ENCODE results near the gene NCKAP1. TPM values are rescaled to one million over a fixed set of nuclear protein-coding genes. Genes with fewer than 3 reads are reported as not detected.
"Not testable (repeated sequence)": the region's sequence is repeated elsewhere in the genome, so short reads cannot be mapped to it uniquely, and the experiment has no call there.

Gene NCKAP1
- total RNA-seq, 1 donor: 236 TPM

DNA sequence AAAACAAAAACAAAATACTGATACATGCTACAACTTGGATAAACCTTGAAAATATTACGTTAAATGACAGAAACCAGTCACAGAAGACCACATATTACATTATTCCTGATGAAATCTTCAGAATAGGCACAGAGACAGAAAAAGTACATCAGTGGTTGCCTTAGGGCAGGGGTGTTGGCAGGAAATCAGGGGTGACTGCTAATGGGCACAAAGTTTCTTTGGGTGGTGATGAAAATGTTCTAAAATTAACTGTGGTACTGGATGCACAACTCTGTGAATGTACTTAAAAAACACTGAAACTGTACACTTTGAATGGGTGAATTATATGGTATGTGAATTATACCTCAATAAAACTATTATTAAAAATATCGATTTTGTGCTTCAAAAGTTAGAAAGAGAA lies 16.6 kb downstream of the NCKAP1 start:
- TF ChIP-seq, protein P1, sequence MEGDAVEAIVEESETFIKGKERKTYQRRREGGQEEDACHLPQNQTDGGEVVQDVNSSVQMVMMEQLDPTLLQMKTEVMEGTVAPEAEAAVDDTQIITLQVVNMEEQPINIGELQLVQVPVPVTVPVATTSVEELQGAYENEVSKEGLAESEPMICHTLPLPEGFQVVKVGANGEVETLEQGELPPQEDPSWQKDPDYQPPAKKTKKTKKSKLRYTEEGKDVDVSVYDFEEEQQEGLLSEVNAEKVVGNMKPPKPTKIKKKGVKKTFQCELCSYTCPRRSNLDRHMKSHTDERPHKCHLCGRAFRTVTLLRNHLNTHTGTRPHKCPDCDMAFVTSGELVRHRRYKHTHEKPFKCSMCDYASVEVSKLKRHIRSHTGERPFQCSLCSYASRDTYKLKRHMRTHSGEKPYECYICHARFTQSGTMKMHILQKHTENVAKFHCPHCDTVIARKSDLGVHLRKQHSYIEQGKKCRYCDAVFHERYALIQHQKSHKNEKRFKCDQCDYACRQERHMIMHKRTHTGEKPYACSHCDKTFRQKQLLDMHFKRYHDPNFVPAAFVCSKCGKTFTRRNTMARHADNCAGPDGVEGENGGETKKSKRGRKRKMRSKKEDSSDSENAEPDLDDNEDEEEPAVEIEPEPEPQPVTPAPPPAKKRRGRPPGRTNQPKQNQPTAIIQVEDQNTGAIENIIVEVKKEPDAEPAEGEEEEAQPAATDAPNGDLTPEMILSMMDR (IDR thresholded peaks at IDR 0.05; ENCODE audit: insufficient read depth, low read depth, low read length): no peak
- DNase-seq (ENCODE audit: low read depth): no peak
- H3K4me3 ChIP-seq (ENCODE audit: low read depth, low read length): no peak overlapping the region

DNA sequence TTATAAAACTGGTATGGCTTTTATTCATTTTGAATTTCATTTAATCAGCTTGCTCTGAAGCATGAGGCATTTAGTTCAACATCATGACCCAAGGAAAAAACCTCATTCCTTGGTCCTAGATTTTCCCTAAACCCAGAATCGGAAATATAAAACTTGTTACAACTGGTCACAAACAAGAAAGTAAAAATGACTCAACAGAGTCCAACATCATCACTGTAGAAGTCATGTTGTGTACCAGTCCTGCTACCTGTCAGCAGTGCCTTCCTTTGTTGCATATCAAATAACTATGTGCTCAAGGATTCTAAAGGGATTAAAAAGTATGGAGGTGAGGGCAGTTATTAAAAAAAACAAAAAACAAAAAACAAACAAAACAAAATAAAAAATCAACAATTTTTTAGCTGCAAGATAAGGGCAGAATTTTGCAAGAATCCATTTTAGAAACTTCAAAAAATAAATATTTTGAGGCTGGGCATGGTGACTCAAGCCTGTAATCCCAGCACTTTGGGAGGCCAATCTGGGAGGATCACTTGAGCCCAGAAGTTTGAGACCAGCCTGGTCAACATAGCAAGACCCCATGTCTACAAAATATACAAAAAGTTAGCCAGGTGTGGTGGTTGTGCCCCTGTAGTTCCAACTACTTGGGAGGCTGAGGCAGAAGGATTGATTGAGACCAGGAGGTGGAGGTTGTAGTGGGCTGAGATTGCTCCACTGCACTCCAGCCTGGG lies 18.4 kb downstream of the NCKAP1 start:
- TF ChIP-seq, protein P1 (IDR thresholded peaks at IDR 0.05; ENCODE audit: insufficient read depth, low read depth, low read length): no peak
- H3K4me3 ChIP-seq (ENCODE audit: low read depth, low read length): no peak overlapping the region
- no peak for DNase-seq (ENCODE audit: low read depth)

DNA sequence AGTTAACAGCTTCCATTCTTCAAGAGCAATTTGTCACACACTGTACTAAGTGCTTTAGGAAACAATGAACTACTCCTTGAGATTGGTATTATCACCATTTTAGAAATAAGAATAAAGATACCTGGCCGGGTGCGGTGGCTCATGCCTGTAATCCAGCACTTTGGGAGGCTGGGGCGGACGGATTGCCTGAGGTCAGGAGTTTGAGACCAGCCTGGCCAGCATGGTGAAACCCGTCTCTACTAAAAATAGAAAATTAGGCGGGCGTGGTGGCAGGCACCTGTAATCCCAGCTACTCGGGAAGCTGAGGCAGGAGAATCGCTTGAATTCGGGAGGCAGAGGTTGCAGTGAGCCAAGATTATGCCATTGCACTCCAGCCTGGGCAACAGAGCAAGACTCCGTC lies 20.4 kb downstream of the NCKAP1 start:
- H3K4me3 ChIP-seq (ENCODE audit: low read depth, low read length); DNase-seq (ENCODE audit: low read depth): not testable (repeated sequence)

DNA sequence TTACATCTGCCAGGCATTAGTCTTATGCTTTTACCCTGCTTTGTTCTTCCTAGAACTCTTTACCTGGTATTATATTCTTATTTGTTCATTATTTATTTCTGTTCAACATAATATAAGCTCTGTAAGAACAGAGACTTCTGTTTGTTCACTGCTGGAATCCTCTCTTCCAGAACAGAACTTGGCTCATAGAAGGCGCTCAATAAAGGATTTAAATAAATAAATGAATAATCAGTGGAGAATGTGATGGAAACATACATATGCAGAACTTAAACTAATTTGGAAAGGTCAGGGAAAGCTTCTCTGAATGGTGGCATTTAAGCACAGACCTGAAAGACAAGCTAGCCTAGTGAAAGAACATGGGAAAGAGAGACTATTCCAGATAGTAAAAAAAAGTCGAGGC lies 24.3 kb downstream of the NCKAP1 start:
- no peak overlapping the region for H3K4me3 ChIP-seq (ENCODE audit: low read depth, low read length)
- TF ChIP-seq, protein P1 (IDR thresholded peaks at IDR 0.05; ENCODE audit: insufficient read depth, low read depth, low read length): no peak
- no peak for DNase-seq (ENCODE audit: low read depth)

DNA sequence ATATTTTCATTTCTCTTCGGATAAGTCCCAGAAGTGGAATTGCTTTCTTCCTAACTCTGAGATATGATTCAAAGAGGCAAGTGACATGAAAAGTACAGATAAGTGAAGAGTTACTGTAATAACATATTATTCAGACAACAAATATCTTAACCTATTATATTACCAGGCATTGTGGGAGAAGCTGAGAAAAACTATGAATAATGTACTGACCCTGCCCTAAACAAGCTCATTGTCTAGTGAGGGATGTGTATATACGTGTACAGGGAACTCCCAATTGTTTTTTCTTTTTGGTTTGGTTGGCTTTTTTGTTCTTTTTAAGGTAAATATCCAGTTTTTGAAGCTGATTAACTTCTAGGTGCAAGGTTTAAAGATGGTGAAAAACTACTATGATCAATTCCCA lies 26.5 kb downstream of the NCKAP1 start:
- no peak overlapping the region for H3K4me3 ChIP-seq (ENCODE audit: low read depth, low read length)
- TF ChIP-seq, protein P1 (IDR thresholded peaks at IDR 0.05; ENCODE audit: insufficient read depth, low read depth, low read length): no peak
- DNase-seq (ENCODE audit: low read depth): no peak

DNA sequence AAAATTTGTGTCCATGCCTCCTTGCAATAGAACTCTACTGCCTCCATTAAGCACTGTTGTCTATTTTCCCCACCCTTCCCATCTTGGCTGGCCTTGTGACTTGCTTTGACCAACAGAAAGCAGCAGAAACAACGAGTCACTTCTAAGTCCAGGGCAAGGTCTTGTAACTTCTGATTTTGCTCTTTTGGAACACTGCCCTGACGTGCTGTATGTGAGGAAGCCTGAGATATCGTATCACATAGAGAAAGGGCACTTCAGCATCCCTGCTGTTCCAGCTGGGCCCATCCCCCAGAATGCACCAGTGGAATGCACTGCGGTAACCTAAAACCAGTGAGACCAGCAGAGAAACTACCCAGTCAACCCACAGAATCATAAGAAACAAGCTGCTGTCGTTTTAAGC lies 28.1 kb downstream of the NCKAP1 start:
- TF ChIP-seq, protein P1 (IDR thresholded peaks at IDR 0.05; ENCODE audit: insufficient read depth, low read depth, low read length): no peak
- no peak overlapping the region for H3K4me3 ChIP-seq (ENCODE audit: low read depth, low read length)
- DNase-seq (ENCODE audit: low read depth): peak; percentile 21

DNA sequence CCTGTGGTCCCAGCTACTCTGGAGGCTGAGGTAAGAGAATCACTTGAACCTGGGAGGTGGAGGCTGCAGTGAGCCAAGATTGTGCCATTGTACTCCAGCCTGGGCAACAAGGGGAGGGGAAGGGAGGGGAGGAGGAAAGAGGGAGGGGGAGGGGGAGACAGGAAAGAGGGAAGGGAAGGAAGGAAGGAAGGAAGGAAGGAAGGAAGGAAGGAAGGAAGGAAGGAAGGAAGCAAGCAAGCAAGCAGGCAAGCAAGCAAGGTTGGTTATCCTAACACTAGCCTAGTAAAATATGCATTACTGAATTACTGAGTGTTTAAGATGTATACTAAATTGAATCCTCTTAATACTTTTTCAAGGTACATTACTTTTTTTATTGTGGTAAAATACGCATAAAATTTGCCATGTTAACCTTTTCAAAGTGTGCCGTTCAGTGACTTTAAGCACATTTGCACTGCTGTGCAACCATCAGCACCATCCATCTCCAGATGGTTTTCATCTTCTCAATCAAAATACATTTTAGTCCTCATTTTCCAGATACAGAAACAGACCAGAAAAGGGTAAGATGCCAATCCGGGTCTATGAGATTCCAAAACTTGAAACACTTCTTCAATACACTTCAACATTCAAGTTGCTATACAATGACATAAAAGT lies 28.9 kb downstream of the NCKAP1 start:
- no peak overlapping the region for H3K4me3 ChIP-seq (ENCODE audit: low read depth, low read length)
- TF ChIP-seq, protein P1 (IDR thresholded peaks at IDR 0.05; ENCODE audit: insufficient read depth, low read depth, low read length): no peak
- DNase-seq (ENCODE audit: low read depth): no peak

All from fibroblast of villous mesenchyme (primary cell).